OCI-LY1 (cell line): ENCODE measurements around the gene SH3RF1.

ENCODE experiments used
- EZH2 ChIP-seq: fragments of 200-600 bp; sonication (generic), shearing (Covaris generic); IDR thresholded peaks from 2 replicates; pipeline ENCODE4 v1.8.0; 2017; ENCODE audit warnings: borderline replicate concordance, mixed run types, mild to moderate bottlenecking, antibody characterized with exemption, low read length, moderate library complexity, mixed read lengths
- TF ChIP-seq, protein P1 (sequence below): fragments of 200-600 bp; sonication (generic), shearing (Covaris generic); IDR thresholded peaks from 2 replicates; pipeline ENCODE4 v1.5.1; 2017; ENCODE audit warnings: mild to moderate bottlenecking, antibody characterized with exemption, low read length, moderate library complexity, mixed read lengths

- TF ChIP-seq, protein P1, sequence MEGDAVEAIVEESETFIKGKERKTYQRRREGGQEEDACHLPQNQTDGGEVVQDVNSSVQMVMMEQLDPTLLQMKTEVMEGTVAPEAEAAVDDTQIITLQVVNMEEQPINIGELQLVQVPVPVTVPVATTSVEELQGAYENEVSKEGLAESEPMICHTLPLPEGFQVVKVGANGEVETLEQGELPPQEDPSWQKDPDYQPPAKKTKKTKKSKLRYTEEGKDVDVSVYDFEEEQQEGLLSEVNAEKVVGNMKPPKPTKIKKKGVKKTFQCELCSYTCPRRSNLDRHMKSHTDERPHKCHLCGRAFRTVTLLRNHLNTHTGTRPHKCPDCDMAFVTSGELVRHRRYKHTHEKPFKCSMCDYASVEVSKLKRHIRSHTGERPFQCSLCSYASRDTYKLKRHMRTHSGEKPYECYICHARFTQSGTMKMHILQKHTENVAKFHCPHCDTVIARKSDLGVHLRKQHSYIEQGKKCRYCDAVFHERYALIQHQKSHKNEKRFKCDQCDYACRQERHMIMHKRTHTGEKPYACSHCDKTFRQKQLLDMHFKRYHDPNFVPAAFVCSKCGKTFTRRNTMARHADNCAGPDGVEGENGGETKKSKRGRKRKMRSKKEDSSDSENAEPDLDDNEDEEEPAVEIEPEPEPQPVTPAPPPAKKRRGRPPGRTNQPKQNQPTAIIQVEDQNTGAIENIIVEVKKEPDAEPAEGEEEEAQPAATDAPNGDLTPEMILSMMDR, result no peak
- TF ChIP-seq EZH2, result no peak
Observed at GRCh38 chr4:169246957-169247396, 23.8 kb downstream of the SH3RF1 start.
